GM12874 (cell line): Measurements from ENCODE around the gene MAGI2.

Source experiments
- CTCF ChIP-seq: IDR thresholded peaks from 2 replicates; pipeline ENCODE4 v1.5.1; 2011; ENCODE audit warnings: low read depth, mild to moderate bottlenecking, control low read depth, low read length, moderate library complexity; ENCODE audit not compliant: insufficient read depth

The MAGI2 gene

GRCh38 chr7:78970440-78970916 is 483.0 kb downstream of the MAGI2 start:
- no peak for TF ChIP-seq CTCF

- TF ChIP-seq CTCF, result no peak
Observed at GRCh38 chr7:78968951-78969350, 484.5 kb downstream of the MAGI2 start.

GRCh38 chr7:78967046-78967445 is 486.4 kb downstream of the MAGI2 start:
- TF ChIP-seq CTCF, result no peak

GRCh38 chr7:78959477-78959876 is 494.0 kb downstream of the MAGI2 start:
- TF ChIP-seq CTCF, result no peak

- no peak for TF ChIP-seq CTCF
Observed at GRCh38 chr7:78955329-78955728, 498.1 kb downstream of the MAGI2 start.

GRCh38 chr7:78953726-78954363 is 499.6 kb downstream of the MAGI2 start:
- TF ChIP-seq CTCF, result no peak

GRCh38 chr7:78953090-78953489 is 500.4 kb downstream of the MAGI2 start:
- TF ChIP-seq CTCF, result no peak
